GM12878 (cell line): ENCODE data around the gene SASH3. TPM values are rescaled to one million over a fixed set of nuclear protein-coding genes. Genes with fewer than 3 reads are reported as not detected.
A peak's percentile ranks its signal among the peaks of the same experiment; 100 is the strongest.

Source experiments
- CHD1 ChIP-seq: IDR thresholded peaks from 2 replicates; pipeline ENCODE4 v1.6.1; 2012; ENCODE audit warnings: low read depth, low read length, improper control_type of control experiment
- GABPA ChIP-seq: IDR thresholded peaks from 2 replicates; pipeline ENCODE4 v1.6.1; 2014; ENCODE audit warnings: antibody characterized with exemption, low read depth, mild to moderate bottlenecking, inconsistent platforms
- MLLT1 ChIP-seq: fragments of 450-650 bp; IDR thresholded peaks from 2 replicates; pipeline ENCODE4 v1.6.1; 2016; ENCODE audit warnings: mild to moderate bottlenecking
- REST ChIP-seq: IDR thresholded peaks from 2 replicates; pipeline ENCODE4 v1.6.1; 2012; ENCODE audit warnings: mild to moderate bottlenecking, low read depth, low read length
- ZBTB40 ChIP-seq: fragments of 450-650 bp; IDR thresholded peaks from 2 replicates; pipeline ENCODE4 v1.6.1; 2016; ENCODE audit warnings: mild to moderate bottlenecking, moderate library complexity, borderline replicate concordance
- polyA plus RNA-seq, 11 experiments: library from polyadenylated mRNA; depleted of rRNA in 4 of 11; unstranded in 6 of 11; stranded (reverse) in 5 of 11; fragments of >200 nt; fragmentation: Nextera tagmentation in 4 of 11; fragmentation: Illumina TruSeq in 1 of 11; extraction: Ambion mirVana in 4 of 11; extraction: Trizol in 1 of 11; gene quantifications; 1 replicate in 1 of 11; 2 replicates in 10 of 11; pipeline versions ENCODE4 v1.2.1 to v1.2.3, GENCODE V29; 2011 to 2016; ENCODE audit warnings: inconsistent platforms in 2 of 11, missing spikeins in 2 of 11, low read depth in 1 of 11
- total RNA-seq, 4 experiments: library from RNA; depleted of rRNA in 3 of 4; stranded (reverse); fragments of >200 nt in 3 of 4; fragmentation: Illumina TruSeq in 1 of 4; extraction: Trizol in 1 of 4; gene quantifications; 2 replicates each; pipeline versions ENCODE4 v1.2.1 to v1.2.3, GENCODE V29; 2013 to 2021

The SASH3 gene
- total and polyA plus RNA-seq, 10 of the 15 experiments (the other 5 are each of a cell fraction or from before 2014, with no cell fraction given) = 23.1 to 233 (median 160) TPM

GRCh38 chrX:129786210-129786651 is 6.5 kb downstream of the SASH3 start (continued):
- TF ChIP-seq ZBTB40 (no peak), MLLT1 (0 out of 2 replicates have a peak, but pooled peaks have one; percentile 39), REST (no peak), CHD1 (no peak), GABPA (no peak)
- TF ChIP-seq, all 136 proteins: peak for 34
